ENCODE data around the gene FAM237A. TPM values are rescaled to one million over a fixed set of nuclear protein-coding genes. Genes with fewer than 3 reads are reported as not detected.

The FAM237A gene
- total RNA-seq: not detected in 2 replicates

GRCh38 chr2:206642075-206643025 is at the start of gene FAM237A:
Gene FAM237A (plus strand): TSS chr2:206642487. CDS start chr2:206644237, 1,750 bp downstream.

Other genes starting within 250 kb of the FAM237A start
- 0.22 and 0.69 TPM in 2 replicates for gene ADAM23, start 199.0 kb upstream of the FAM237A start, total RNA-seq
- gene DYTN, start 75.9 kb downstream of the FAM237A start, total RNA-seq: not detected in 2 replicates
- gene MDH1B, start 122.8 kb downstream of the FAM237A start, total RNA-seq: 0.11 and 0.17 TPM in 2 replicates
- 24.1 and 37.7 TPM in 2 replicates for gene FASTKD2, start 123.1 kb downstream of the FAM237A start, total RNA-seq